Activated T-helper 1 cell treated with anti-CD3 and anti-CD28 coated beads, Interleukin-12 subunit alpha, Interleukin-12 subunit beta, Interleukin-2, Interleukin-4 antibody, amounts not matched to agents 30 ng/mL and 10 ng/mL and 1 ng/mL, durations not matched to agents 14 hours and 24 hours and 36 hours (primary cell): Measurements from ENCODE around the gene PAQR8. TPM values are rescaled to one million over a fixed set of nuclear protein-coding genes. Genes with fewer than 3 reads are reported as not detected.

Experiments used
- DNase-seq: peaks from one replicate; pipeline ENCODE4 v3.0.0; 2021; ENCODE audit warnings: low spot score
- H3K27ac Mint-ChIP-seq: one replicate; pipeline ENCODE4 v1.8.0; 2021; ENCODE audit warnings: mild to moderate bottlenecking, mixed read lengths
- H3K27me3 Mint-ChIP-seq: one replicate; pipeline ENCODE4 v1.8.0; 2022; ENCODE audit warnings: mild to moderate bottlenecking, moderate library complexity, mixed read lengths; ENCODE audit not compliant: insufficient read depth
- H3K36me3 Mint-ChIP-seq: one replicate; pipeline ENCODE4 v1.8.0; 2021; ENCODE audit warnings: low read depth, mixed read lengths
- H3K4me1 Mint-ChIP-seq: one replicate; pipeline ENCODE4 v1.8.0; 2021; ENCODE audit warnings: low read depth, mixed read lengths
- H3K4me3 Mint-ChIP-seq: one replicate; pipeline ENCODE4 v1.8.0; 2021; ENCODE audit warnings: mild to moderate bottlenecking, moderate library complexity, mixed read lengths
- H3K9me3 Mint-ChIP-seq: one replicate; pipeline ENCODE4 v1.8.0; 2021; ENCODE audit warnings: mixed read lengths
- intact Hi-C: fragments of 100-400 bp; cut with micrococcal nuclease; formaldehyde crosslinking; loops from one replicate; pipeline ENCODE4 v1.15.1; 2024
- total RNA-seq: library from RNA; stranded (reverse); gene quantifications from 2 replicates; pipeline ENCODE4 v1.2.3, GENCODE V29; 2022

Gene PAQR8
- total RNA-seq, 1 donor from 2014 or later: 2.5 TPM

GRCh38 chr6:52360028-52360427, 1.9 kb upstream of the PAQR8 start:
- Mint-ChIP-seq H3K9me3 (no peaks in the 10 kb centered on the region), H3K4me1 (peaks cover 31% of the 10 kb centered on the region), H3K4me3 (peak overlapping the region; percentile 15), H3K36me3 (no peaks in the 10 kb centered on the region), H3K27ac (no peak overlapping the region), H3K27me3 (peaks cover 9% of the 10 kb centered on the region)
- DNase-seq: no peak
- intact Hi-C loops: loop anchor here (5.0 to 10.0 kb wide), 2 partner anchors 53 to 1185 kb away; partner anchors contain the start of gene GCLC

- DNase-seq: no peak
- intact Hi-C loops: loop anchor here (5.0 to 10.0 kb wide), 2 partner anchors 54 to 1184 kb away; partner anchors contain the start of gene GCLC
- peak overlapping the region; percentile 83 for H3K27ac Mint-ChIP-seq
- no peaks in the 10 kb centered on the region for H3K9me3 Mint-ChIP-seq
- H3K36me3 Mint-ChIP-seq: no peaks in the 10 kb centered on the region
- H3K4me1 Mint-ChIP-seq: peaks cover 33% of the 10 kb centered on the region
- H3K27me3 Mint-ChIP-seq: peaks cover 7% of the 10 kb centered on the region
- H3K4me3 Mint-ChIP-seq: peak overlapping the region; percentile 84
Observed at GRCh38 chr6:52360601-52361413, 1.1 kb upstream of the PAQR8 start.

GRCh38 chr6:52361414-52361944, 472 bp upstream of the PAQR8 start:
- Mint-ChIP-seq H3K9me3 (no peaks in the 10 kb centered on the region), H3K27ac (peak overlapping the region; percentile 83), H3K4me3 (peak overlapping the region; percentile 84), H3K4me1 (peaks cover 33% of the 10 kb centered on the region), H3K27me3 (peaks cover 7% of the 10 kb centered on the region), H3K36me3 (no peaks in the 10 kb centered on the region)
- DNase-seq: no peak
- intact Hi-C loops: loop anchor here (5.0 to 10.0 kb wide), 2 partner anchors 54 to 1183 kb away; partner anchors contain the start of gene GCLC

- DNase-seq: peak; percentile 34
- H3K27me3 Mint-ChIP-seq: peaks cover 7% of the 10 kb centered on the region
- peaks cover 33% of the 10 kb centered on the region for H3K4me1 Mint-ChIP-seq
- peak overlapping the region; percentile 96 for H3K4me3 Mint-ChIP-seq
- H3K9me3 Mint-ChIP-seq: no peaks in the 10 kb centered on the region
- H3K27ac Mint-ChIP-seq: peak overlapping the region; percentile 84
- H3K36me3 Mint-ChIP-seq: peaks cover 6% of the 10 kb centered on the region
- intact Hi-C loops: loop anchor here (1.0 to 10.0 kb wide), 8 partner anchors 27 to 1182 kb away; partner anchors contain the start of genes EFHC1, GCLC and MCM3
Observed at GRCh38 chr6:52362443-52363227, 684 bp downstream of the PAQR8 start.

- Mint-ChIP-seq H3K9me3 (no peaks in the 10 kb centered on the region), H3K27me3 (peaks cover 7% of the 10 kb centered on the region), H3K4me3 (peak overlapping the region; percentile 96), H3K4me1 (peaks cover 33% of the 10 kb centered on the region), H3K27ac (peak overlapping the region; percentile 84), H3K36me3 (peaks cover 9% of the 10 kb centered on the region)
- DNase-seq: no peak
- intact Hi-C loops: loop anchor here (5.0 to 10.0 kb wide), 2 partner anchors 56 to 1181 kb away; partner anchors contain the start of gene GCLC
Observed at GRCh38 chr6:52363228-52363867, 1.4 kb downstream of the PAQR8 start.

- peaks cover 33% of the 10 kb centered on the region for H3K4me1 Mint-ChIP-seq
- H3K9me3 Mint-ChIP-seq: no peaks in the 10 kb centered on the region
- H3K27me3 Mint-ChIP-seq: peaks cover 7% of the 10 kb centered on the region
- peak overlapping the region; percentile 17 for H3K4me3 Mint-ChIP-seq
- H3K36me3 Mint-ChIP-seq: peaks cover 9% of the 10 kb centered on the region
- no peak for DNase-seq
- no peak overlapping the region for H3K27ac Mint-ChIP-seq
- intact Hi-C loops: loop anchor here (5.0 to 10.0 kb wide), 2 partner anchors 57 to 1180 kb away; partner anchors contain the start of gene GCLC
Observed at GRCh38 chr6:52364480-52365166, 2.7 kb downstream of the PAQR8 start.

- DNase-seq: no peak
- H3K9me3 Mint-ChIP-seq: no peaks in the 10 kb centered on the region
- H3K27ac Mint-ChIP-seq: no peak overlapping the region
- no peak overlapping the region for H3K4me3 Mint-ChIP-seq
- H3K27me3 Mint-ChIP-seq: peaks cover 7% of the 10 kb centered on the region
- intact Hi-C loops: loop anchor here (10.0 kb wide), 1 partner anchor 1179 kb away; the partner anchor contains the start of gene GCLC
- H3K36me3 Mint-ChIP-seq: peaks cover 12% of the 10 kb centered on the region
- H3K4me1 Mint-ChIP-seq: peaks cover 33% of the 10 kb centered on the region
Observed at GRCh38 chr6:52365317-52365716, 3.4 kb downstream of the PAQR8 start.

- no peak overlapping the region for H3K27ac Mint-ChIP-seq
- peaks cover 33% of the 10 kb centered on the region for H3K4me1 Mint-ChIP-seq
- H3K4me3 Mint-ChIP-seq: no peak overlapping the region
- H3K9me3 Mint-ChIP-seq: no peaks in the 10 kb centered on the region
- intact Hi-C loops: loop anchor here (10.0 kb wide), 1 partner anchor 1179 kb away; the partner anchor contains the start of gene GCLC
- DNase-seq: no peak
- peaks cover 7% of the 10 kb centered on the region for H3K27me3 Mint-ChIP-seq
- H3K36me3 Mint-ChIP-seq: peaks cover 12% of the 10 kb centered on the region
Observed at GRCh38 chr6:52365866-52366540, 4.1 kb downstream of the PAQR8 start.

- Mint-ChIP-seq H3K4me1 (peaks cover 19% of the 10 kb centered on the region), H3K36me3 (peaks cover 16% of the 10 kb centered on the region), H3K27me3 (peaks cover 6% of the 10 kb centered on the region), H3K9me3 (no peaks in the 10 kb centered on the region), H3K27ac (no peak overlapping the region), H3K4me3 (no peak overlapping the region)
- intact Hi-C loops: loop anchor here (10.0 kb wide), 1 partner anchor 1177 kb away; the partner anchor contains the start of gene GCLC
- DNase-seq: no peak
Observed at GRCh38 chr6:52368002-52368401, 6.1 kb downstream of the PAQR8 start.

- H3K36me3 Mint-ChIP-seq: peaks cover 24% of the 10 kb centered on the region
- intact Hi-C loops: loop anchor here (10.0 kb wide), 1 partner anchor 1176 kb away; the partner anchor contains the start of gene GCLC
Observed at GRCh38 chr6:52369234-52369633, 7.3 kb downstream of the PAQR8 start.

GRCh38 chr6:52371656-52372191, 9.8 kb downstream of the PAQR8 start:
- intact Hi-C loops: no loop called here
- H3K9me3 Mint-ChIP-seq: peaks cover 14% of the 10 kb centered on the region
- no peak overlapping the region for H3K27ac Mint-ChIP-seq
- peaks cover 28% of the 10 kb centered on the region for H3K36me3 Mint-ChIP-seq
- peaks cover 12% of the 10 kb centered on the region for H3K4me1 Mint-ChIP-seq
- no peak overlapping the region for H3K4me3 Mint-ChIP-seq
- DNase-seq: no peak
- no peaks in the 10 kb centered on the region for H3K27me3 Mint-ChIP-seq

More at GRCh38 chr6:52369234-52369633, 7.3 kb downstream of the PAQR8 start:
- no peak for DNase-seq
- Mint-ChIP-seq H3K27ac (no peak overlapping the region), H3K9me3 (peaks cover 10% of the 10 kb centered on the region), H3K4me3 (no peak overlapping the region), H3K4me1 (peaks cover 9% of the 10 kb centered on the region), H3K27me3 (peaks cover 3% of the 10 kb centered on the region)
